Retinal pigment epithelial cell (primary cell): Measurements from ENCODE around the gene DIS3L2.

Experiments used
- DNase-seq: peaks from one replicate; pipeline ENCODE4 v3.0.0-alpha.2; 2010; ENCODE audit warnings: low read depth
- H3K4me3 ChIP-seq: 2 replicates; pipeline ENCODE4 v1.5.1; 2011; ENCODE audit warnings: mild to moderate bottlenecking, low read length, control low read depth, moderate library complexity
- CTCF ChIP-seq: conservative IDR thresholded peaks from 2 replicates; pipeline ENCODE4 v1.5.1; 2011; ENCODE audit warnings: low read depth, low read length, control low read depth, inconsistent platforms

The DIS3L2 gene

DNA sequence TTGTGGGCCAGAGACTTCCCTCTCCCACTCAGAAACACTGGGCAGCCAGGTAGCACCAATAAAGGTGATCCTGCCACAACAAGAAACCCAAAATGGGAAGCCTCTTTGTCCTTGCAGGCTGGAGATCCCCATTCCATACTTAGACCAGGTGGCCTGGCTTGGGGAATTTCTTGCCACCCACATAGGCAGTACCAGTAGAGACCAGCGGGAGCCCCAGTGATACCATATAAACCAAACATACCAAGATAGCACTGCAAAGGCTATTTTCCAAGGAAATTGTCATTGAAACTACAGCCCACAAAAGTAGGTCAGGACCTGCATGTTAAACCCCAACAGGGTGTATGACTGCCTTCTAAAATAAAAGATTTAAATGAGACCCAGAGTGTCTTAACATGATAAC, 171.6 kb downstream of the DIS3L2 start:
- no peak for DNase-seq
- peak; percentile 24 for TF ChIP-seq CTCF

DNA sequence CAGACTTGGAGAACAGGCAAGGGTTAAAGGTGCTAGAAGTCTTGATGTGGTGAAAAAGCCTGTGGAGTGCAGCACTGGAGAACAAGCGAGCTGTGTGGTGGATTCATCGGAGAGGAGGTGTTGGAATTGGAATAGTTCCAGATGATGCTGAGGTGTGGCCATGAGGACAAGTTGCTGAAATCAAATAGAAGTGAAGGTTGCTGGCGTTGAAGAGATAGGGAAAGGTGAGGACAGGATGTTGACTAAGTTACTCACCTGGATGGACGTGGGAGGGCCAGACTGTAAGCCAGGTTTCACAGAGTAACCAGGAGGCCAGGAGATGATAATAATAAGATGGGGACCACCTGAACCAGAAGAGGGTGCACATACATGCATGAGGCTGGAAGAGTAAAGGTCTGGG, 173.4 kb downstream of the DIS3L2 start:
- DNase-seq = no peak
- no peak for TF ChIP-seq CTCF
- H3K4me3 ChIP-seq = no peak overlapping the region

More for the DNA sequence above, 171.6 kb downstream of the DIS3L2 start:
- H3K4me3 ChIP-seq = no peak overlapping the region

- H3K4me3 ChIP-seq = no peak overlapping the region
- no peak for TF ChIP-seq CTCF
- DNase-seq = no peak
Observed at GRCh38 chr2:232137356-232138147, 176.0 kb downstream of the DIS3L2 start.

DNA sequence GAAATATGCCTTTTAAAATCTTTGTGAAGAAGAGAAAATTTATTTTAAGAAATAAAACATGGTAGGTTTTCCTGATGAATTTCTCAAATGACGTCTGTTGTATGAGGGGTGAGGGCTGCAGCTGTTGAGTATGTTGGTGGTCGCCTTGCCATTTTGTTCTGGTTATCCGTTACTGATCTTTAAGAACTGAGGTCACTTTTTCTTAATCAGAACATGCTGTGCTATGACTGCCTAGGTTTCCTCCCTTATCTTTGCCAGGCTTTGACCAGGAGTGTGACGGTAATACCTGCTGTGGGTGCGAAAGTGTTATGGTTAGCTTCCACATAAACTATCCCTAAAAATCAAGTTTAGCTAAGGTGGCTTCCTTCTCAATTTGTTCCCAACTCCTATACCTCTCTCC, 176.9 kb downstream of the DIS3L2 start:
- DNase-seq = no peak
- no peak for TF ChIP-seq CTCF
- no peak overlapping the region for H3K4me3 ChIP-seq

DNA sequence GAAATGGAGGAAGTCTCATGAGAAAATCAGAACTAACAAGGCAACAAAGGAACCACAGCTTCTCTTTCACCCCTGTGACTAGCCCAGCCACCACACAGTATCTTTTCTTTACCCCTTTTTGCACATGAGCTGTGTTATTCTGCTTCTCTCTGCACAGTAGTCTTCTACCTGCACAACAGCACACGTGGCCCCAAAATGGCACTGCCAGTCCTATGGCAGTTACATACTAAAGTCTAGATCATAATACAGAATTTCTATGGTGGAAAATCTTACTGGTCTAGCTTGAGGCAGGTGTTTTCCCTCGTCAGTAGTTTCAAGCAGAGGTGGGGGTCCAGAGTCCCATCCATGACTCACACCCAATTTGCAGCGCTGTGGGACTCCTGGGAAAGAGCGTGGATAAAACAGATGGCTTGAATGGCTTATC, 177.7 kb downstream of the DIS3L2 start:
- no peak for TF ChIP-seq CTCF
- no peak overlapping the region for H3K4me3 ChIP-seq
- DNase-seq = no peak

DNA sequence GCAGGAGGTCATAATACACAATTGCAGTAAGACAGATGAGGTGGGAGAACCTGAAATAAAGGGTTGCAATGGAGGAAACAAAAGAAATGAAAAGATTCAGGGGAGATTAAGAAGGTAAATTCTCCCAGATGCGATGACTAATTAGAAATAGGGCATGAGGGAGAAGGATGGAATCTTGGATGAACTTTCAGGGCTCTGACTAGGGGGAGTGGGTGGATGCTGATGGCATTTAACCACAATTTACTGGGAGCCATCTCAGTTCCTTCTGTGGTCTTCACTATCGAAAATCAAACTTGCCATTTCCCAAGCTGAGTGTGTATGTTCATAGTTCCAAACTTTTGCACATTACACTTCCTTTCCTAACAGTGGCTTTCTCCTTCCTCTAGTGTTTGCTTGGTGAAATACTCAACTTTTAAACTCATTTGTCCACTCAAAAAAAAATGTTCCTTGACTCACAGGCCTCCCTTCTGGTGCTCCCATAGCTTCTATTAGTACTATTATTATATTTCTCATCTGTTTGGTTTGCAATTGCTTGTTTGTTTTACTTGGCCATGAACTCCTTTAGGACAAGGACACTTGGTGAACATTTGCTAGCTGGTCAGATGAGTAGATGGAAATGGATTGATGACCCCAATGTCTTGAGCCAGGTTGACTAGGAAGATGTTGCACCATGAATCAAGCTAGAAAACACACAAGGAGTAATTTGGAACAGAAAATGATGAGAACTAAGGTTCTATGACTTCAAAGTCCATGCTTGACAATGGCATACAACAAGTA, 178.5 kb downstream of the DIS3L2 start:
- no peak for DNase-seq
- no peak for TF ChIP-seq CTCF

More for the DNA sequence above, 178.5 kb downstream of the DIS3L2 start:
- H3K4me3 ChIP-seq = no peak overlapping the region
